SK-N-SH treated with all-trans-retinoic acid at 6 μM for 48 hours (cell line): ENCODE results near the gene OIT3.

ENCODE experiments used
- ARNTL ChIP-seq: fragments of 450-650 bp; formaldehyde crosslinking; IDR thresholded peaks from 2 replicates; pipeline ENCODE4 v1.5.0; 2020; ENCODE audit warnings: low read depth, mild to moderate bottlenecking, moderate library complexity, borderline replicate concordance
- ESRRG ChIP-seq: fragments of 250-450 bp; sonication (Bioruptor Pico); IDR thresholded peaks from 2 replicates; pipeline ENCODE4 v1.6.1; 2021; ENCODE audit warnings: mild to moderate bottlenecking
- GLIS3 ChIP-seq: fragments of 250-450 bp; sonication (Bioruptor Pico); IDR thresholded peaks from 2 replicates; pipeline ENCODE4 v1.5.0; 2020; ENCODE audit warnings: mild to moderate bottlenecking, moderate library complexity
- OSR1 ChIP-seq: fragments of 250-450 bp; sonication (Bioruptor Pico); IDR thresholded peaks from 2 replicates; pipeline ENCODE4 v1.8.0; 2022; ENCODE audit warnings: moderate library complexity, mild to moderate bottlenecking, inconsistent platforms
- PPARA ChIP-seq: fragments of 250-450 bp; sonication (Bioruptor Pico); IDR thresholded peaks from 2 replicates; pipeline ENCODE4 v1.5.0; 2020; ENCODE audit warnings: mild to moderate bottlenecking, borderline replicate concordance
- RARB ChIP-seq: fragments of 250-450 bp; sonication (Bioruptor Pico); IDR thresholded peaks from 2 replicates; pipeline ENCODE4 v1.8.0; 2021; ENCODE audit warnings: mild to moderate bottlenecking, moderate library complexity
- SNAI2 ChIP-seq: fragments of 250-450 bp; sonication (Bioruptor Pico); IDR thresholded peaks from 2 replicates; pipeline ENCODE4 v1.5.0; 2020; ENCODE audit warnings: mild to moderate bottlenecking, moderate library complexity
- TCF4 ChIP-seq: fragments of 250-450 bp; sonication (Bioruptor Pico); IDR thresholded peaks from 2 replicates; pipeline ENCODE4 v1.8.0; 2021; ENCODE audit warnings: mild to moderate bottlenecking, moderate library complexity, borderline replicate concordance
- ZFP3 ChIP-seq: fragments of 250-450 bp; sonication (Bioruptor Pico); IDR thresholded peaks from 2 replicates; pipeline ENCODE4 v1.5.0; 2020; ENCODE audit warnings: mild to moderate bottlenecking, moderate library complexity
- ZFP30 ChIP-seq: fragments of 450-650 bp; formaldehyde crosslinking; IDR thresholded peaks from 2 replicates; pipeline ENCODE4 v1.5.0; 2022; ENCODE audit warnings: mild to moderate bottlenecking, moderate library complexity
- ZNF70 ChIP-seq: fragments of 450-650 bp; formaldehyde crosslinking; IDR thresholded peaks from 2 replicates; pipeline ENCODE4 v1.5.0; 2020; ENCODE audit warnings: mild to moderate bottlenecking, moderate library complexity
- TF ChIP-seq, protein P1 (sequence below): fragments of 250-450 bp; sonication (Bioruptor Pico); IDR thresholded peaks from 2 replicates; pipeline ENCODE4 v1.8.0; 2020; ENCODE audit warnings: mild to moderate bottlenecking, moderate library complexity, borderline replicate concordance
- TF ChIP-seq, protein P2 (sequence below): fragments of 250-450 bp; sonication (Bioruptor Pico); IDR thresholded peaks from 2 replicates; pipeline ENCODE4 v1.5.1; 2021; ENCODE audit warnings: mild to moderate bottlenecking, moderate library complexity
- TF ChIP-seq, protein P3 (sequence below): fragments of 250-450 bp; sonication (Bioruptor Pico); IDR thresholded peaks from 2 replicates; pipeline ENCODE4 v1.5.0; 2020; ENCODE audit warnings: mild to moderate bottlenecking, moderate library complexity

DNA sequence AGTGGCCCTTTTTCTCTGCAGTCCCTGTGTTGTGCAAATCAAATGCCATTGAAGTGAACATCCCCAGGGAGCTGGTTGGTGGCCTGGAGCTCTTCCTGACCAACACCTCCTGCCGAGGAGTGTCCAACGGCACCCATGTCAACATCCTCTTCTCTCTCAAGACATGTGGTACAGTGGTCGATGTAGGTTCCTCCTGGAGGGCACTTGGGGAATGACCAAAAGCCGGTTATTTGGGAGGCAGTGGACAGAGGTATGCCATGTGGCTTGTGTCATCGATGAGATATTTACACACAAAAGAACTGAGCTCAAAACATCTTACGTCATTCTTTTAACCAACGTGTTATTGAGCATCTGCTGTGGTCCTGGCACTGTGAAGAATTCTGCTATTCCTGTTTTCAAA is 19.7 kb downstream of the OIT3 start:
- TF ChIP-seq ARNTL (no peak), ZFP3 (CRISPR knock-in tag) (no peak), GLIS3 (CRISPR knock-in tag) (no peak), OSR1 (CRISPR knock-in tag) (no peak), ZFP30 (no peak), TCF4 (no peak), ESRRG (CRISPR knock-in tag) (no peak), PPARA (CRISPR knock-in tag) (no peak), SNAI2 (no peak), RARB (CRISPR knock-in tag) (no peak), ZNF70 (CRISPR knock-in tag) (no peak)
- TF ChIP-seq, protein P1, sequence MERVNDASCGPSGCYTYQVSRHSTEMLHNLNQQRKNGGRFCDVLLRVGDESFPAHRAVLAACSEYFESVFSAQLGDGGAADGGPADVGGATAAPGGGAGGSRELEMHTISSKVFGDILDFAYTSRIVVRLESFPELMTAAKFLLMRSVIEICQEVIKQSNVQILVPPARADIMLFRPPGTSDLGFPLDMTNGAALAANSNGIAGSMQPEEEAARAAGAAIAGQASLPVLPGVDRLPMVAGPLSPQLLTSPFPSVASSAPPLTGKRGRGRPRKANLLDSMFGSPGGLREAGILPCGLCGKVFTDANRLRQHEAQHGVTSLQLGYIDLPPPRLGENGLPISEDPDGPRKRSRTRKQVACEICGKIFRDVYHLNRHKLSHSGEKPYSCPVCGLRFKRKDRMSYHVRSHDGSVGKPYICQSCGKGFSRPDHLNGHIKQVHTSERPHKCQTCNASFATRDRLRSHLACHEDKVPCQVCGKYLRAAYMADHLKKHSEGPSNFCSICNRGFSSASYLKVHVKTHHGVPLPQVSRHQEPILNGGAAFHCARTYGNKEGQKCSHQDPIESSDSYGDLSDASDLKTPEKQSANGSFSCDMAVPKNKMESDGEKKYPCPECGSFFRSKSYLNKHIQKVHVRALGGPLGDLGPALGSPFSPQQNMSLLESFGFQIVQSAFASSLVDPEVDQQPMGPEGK (CRISPR knock-in tag): no peak
- TF ChIP-seq, protein P2, sequence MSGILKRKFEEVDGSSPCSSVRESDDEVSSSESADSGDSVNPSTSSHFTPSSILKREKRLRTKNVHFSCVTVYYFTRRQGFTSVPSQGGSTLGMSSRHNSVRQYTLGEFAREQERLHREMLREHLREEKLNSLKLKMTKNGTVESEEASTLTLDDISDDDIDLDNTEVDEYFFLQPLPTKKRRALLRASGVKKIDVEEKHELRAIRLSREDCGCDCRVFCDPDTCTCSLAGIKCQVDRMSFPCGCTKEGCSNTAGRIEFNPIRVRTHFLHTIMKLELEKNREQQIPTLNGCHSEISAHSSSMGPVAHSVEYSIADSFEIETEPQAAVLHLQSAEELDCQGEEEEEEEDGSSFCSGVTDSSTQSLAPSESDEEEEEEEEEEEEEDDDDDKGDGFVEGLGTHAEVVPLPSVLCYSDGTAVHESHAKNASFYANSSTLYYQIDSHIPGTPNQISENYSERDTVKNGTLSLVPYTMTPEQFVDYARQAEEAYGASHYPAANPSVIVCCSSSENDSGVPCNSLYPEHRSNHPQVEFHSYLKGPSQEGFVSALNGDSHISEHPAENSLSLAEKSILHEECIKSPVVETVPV (CRISPR knock-in tag): no peak
- TF ChIP-seq, protein P3, sequence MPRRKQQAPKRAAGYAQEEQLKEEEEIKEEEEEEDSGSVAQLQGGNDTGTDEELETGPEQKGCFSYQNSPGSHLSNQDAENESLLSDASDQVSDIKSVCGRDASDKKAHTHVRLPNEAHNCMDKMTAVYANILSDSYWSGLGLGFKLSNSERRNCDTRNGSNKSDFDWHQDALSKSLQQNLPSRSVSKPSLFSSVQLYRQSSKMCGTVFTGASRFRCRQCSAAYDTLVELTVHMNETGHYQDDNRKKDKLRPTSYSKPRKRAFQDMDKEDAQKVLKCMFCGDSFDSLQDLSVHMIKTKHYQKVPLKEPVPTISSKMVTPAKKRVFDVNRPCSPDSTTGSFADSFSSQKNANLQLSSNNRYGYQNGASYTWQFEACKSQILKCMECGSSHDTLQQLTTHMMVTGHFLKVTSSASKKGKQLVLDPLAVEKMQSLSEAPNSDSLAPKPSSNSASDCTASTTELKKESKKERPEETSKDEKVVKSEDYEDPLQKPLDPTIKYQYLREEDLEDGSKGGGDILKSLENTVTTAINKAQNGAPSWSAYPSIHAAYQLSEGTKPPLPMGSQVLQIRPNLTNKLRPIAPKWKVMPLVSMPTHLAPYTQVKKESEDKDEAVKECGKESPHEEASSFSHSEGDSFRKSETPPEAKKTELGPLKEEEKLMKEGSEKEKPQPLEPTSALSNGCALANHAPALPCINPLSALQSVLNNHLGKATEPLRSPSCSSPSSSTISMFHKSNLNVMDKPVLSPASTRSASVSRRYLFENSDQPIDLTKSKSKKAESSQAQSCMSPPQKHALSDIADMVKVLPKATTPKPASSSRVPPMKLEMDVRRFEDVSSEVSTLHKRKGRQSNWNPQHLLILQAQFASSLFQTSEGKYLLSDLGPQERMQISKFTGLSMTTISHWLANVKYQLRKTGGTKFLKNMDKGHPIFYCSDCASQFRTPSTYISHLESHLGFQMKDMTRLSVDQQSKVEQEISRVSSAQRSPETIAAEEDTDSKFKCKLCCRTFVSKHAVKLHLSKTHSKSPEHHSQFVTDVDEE: no peak
